ENCODE results near the gene FGD3.

DNA sequence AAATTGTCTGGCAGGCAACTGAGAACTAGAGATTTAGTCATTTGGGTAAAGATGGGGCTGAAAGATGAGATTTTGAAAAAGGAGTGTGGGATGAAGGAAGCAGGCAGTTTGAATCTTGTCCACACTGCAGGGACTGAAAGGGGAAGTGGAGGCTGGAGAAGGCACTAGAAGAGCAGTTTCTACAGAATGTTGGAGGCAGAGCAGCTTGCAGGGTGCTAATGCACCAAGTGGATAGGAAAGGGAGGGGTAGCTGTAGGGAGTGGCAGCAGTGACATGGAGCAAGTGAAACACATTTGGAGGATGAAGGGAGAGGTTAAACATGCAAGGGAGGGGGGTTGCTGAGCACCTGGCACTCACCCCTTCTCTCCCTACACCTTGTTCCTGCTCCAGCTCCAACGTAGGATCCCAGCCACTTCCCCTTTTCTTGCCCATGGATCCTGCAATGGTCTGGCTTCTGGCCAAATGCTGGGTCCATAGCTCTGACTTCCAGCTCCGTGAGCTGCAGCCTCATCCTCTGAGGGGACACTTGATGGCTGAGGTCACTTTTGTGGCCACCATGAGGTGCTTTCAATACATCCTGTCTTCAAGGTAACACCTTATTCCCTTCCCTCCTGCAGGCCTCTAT is 30.0 kb upstream of the FGD3 start:
- TF ChIP-seq TARDBP (IDR thresholded peaks at IDR 0.05) (no peak), FOXA1 (IDR thresholded peaks at IDR 0.05) (no peak), BHLHE40 (IDR thresholded peaks at IDR 0.05; ENCODE audit: borderline replicate concordance) (no peak), ARNT (IDR thresholded peaks at IDR 0.05) (no peak), SUZ12 (IDR thresholded peaks at IDR 0.05) (no peak), SP1 (IDR thresholded peaks at IDR 0.05) (no peak)

Measured in HEK293T (cell line).